Breast epithelium (tissue), 4 donors: ENCODE measurements around the gene LCE1C. TPM values are rescaled to one million over a fixed set of nuclear protein-coding genes. Genes with fewer than 3 reads are reported as not detected.

Experiments used
- DNase-seq, 2 donors: peaks; one replicate each; pipeline ENCODE4 v3.0.0-alpha.2; 2019; ENCODE audit warnings: low spot score in 2 of 2
- H3K27ac ChIP-seq, 2 donors: fragments of 200-600 bp; sonication (generic) in 1 of 2; one replicate each; pipeline ENCODE4 v1.5.1; 2016 to 2019; ENCODE audit warnings: mild to moderate bottlenecking in 1 of 2
- H3K27me3 ChIP-seq, 2 donors: fragments of 200-600 bp; sonication (generic) in 1 of 2; one replicate each; pipeline versions ENCODE4 v1.5.1 to v1.6.0; 2017 to 2019; ENCODE audit warnings: control low read depth in 1 of 2, mild to moderate bottlenecking in 1 of 2
- H3K36me3 ChIP-seq: fragments of 200-600 bp; one replicate; pipeline ENCODE4 v1.5.1; 2019
- H3K4me1 ChIP-seq, 2 donors: fragments of 200-600 bp; sonication (generic); one replicate each; pipeline ENCODE4 v1.5.1; 2016 to 2019; ENCODE audit warnings: control low read depth in 1 of 2
- H3K4me3 ChIP-seq, 3 donors: fragments of 200-600 bp; sonication (generic); 1 replicate in 2 of 3; 2 replicates in 1 of 3; pipeline ENCODE4 v1.5.1; 2016 to 2019; ENCODE audit warnings: mild to moderate bottlenecking in 3 of 3, moderate library complexity in 2 of 3
- H3K9me3 ChIP-seq, 2 donors: fragments of 200-600 bp; sonication (generic) in 1 of 2; one replicate each; pipeline ENCODE4 v1.5.1; 2016 to 2019; ENCODE audit warnings: control low read depth in 1 of 2
- CTCF ChIP-seq, 3 donors: fragments of 450-650 bp; IDR thresholded peaks; one replicate each; pipeline ENCODE4 v1.5.1; 2016 to 2017; ENCODE audit warnings: antibody characterized with exemption in 3 of 3, mild to moderate bottlenecking in 3 of 3, moderate library complexity in 3 of 3
- POLR2A ChIP-seq: fragments of 450-650 bp; IDR thresholded peaks from one replicate; pipeline ENCODE4 v1.6.1; 2016; ENCODE audit warnings: antibody characterized with exemption, mild to moderate bottlenecking, moderate library complexity
- POLR2AphosphoS5 ChIP-seq, 3 donors: sonication (generic); formaldehyde crosslinking; IDR thresholded peaks; one replicate each; pipeline ENCODE4 v1.6.1; 2017; ENCODE audit warnings: antibody characterized with exemption in 3 of 3
- intact Hi-C: fragments of 100-400 bp; cut with DNase I; formaldehyde crosslinking; loops from one replicate; pipeline ENCODE4 v1.15.1; 2023; ENCODE audit warnings: low total_unique reads
- total RNA-seq, 3 donors: library from RNA; depleted of rRNA; stranded (reverse); fragments of >200 nt; gene quantifications; one replicate each; pipeline ENCODE4 v1.1.0, GENCODE V29; 2016

Gene LCE1C
- total RNA-seq, 3 donors from 2014 or later: not detected

- no peaks in the 10 kb centered on the region for H3K9me3 ChIP-seq
- intact Hi-C loops: no loop called here
Measured at GRCh38 chr1:152760551-152761190, 45.8 kb downstream of the LCE1C start.

GRCh38 chr1:152759453-152760173 is 46.8 kb downstream of the LCE1C start:
- TF ChIP-seq CTCF (IDR thresholded peaks at IDR 0.05) (no peak), POLR2AphosphoS5 (IDR thresholded peaks at IDR 0.05) (no peak), POLR2A (no peak)
- no peak overlapping the region for H3K27ac ChIP-seq
- peaks cover 0 to 3% of the 10 kb centered on the region in 2 donors for H3K27me3 ChIP-seq
- intact Hi-C loops: no loop called here
- H3K4me3 ChIP-seq: no peak overlapping the region
- H3K36me3 ChIP-seq: no peaks in the 10 kb centered on the region
- DNase-seq: no peak
- H3K4me1 ChIP-seq: no peaks in the 10 kb centered on the region
- H3K9me3 ChIP-seq: no peaks in the 10 kb centered on the region

More at GRCh38 chr1:152760551-152761190, 45.8 kb downstream of the LCE1C start:
- H3K4me1 ChIP-seq: no peaks in the 10 kb centered on the region
- no peak for DNase-seq
- H3K36me3 ChIP-seq: no peaks in the 10 kb centered on the region
- H3K27me3 ChIP-seq: no peaks in the 10 kb centered on the region
- no peak overlapping the region for H3K27ac ChIP-seq
- H3K4me3 ChIP-seq: no peak overlapping the region
- TF ChIP-seq CTCF (IDR thresholded peaks at IDR 0.05): no peak
- TF ChIP-seq POLR2AphosphoS5 (IDR thresholded peaks at IDR 0.05): no peak
- TF ChIP-seq POLR2A: no peak

GRCh38 chr1:152758636-152759035 is 47.8 kb downstream of the LCE1C start:
- H3K4me1 ChIP-seq: no peaks in the 10 kb centered on the region
- H3K9me3 ChIP-seq: no peaks in the 10 kb centered on the region
- no peak for DNase-seq
- H3K4me3 ChIP-seq: no peak overlapping the region
- TF ChIP-seq POLR2A: no peak
- no peak for TF ChIP-seq POLR2AphosphoS5 (IDR thresholded peaks at IDR 0.05)
- no peak for TF ChIP-seq CTCF (IDR thresholded peaks at IDR 0.05)
- peaks cover 0 to 3% of the 10 kb centered on the region in 2 donors for H3K27me3 ChIP-seq
- intact Hi-C loops: no loop called here
- H3K27ac ChIP-seq: no peak overlapping the region
- H3K36me3 ChIP-seq: no peaks in the 10 kb centered on the region

- Histone ChIP-seq H3K27ac (no peak within 1 kb of the TSS), H3K36me3 (no peaks in the 10 kb centered on the region), H3K4me3 (no peak within 1 kb of the TSS), H3K9me3 (no peaks in the 10 kb centered on the region), H3K4me1 (no peaks in the 10 kb centered on the region), H3K27me3 (peaks cover 0 to 3% of the 10 kb centered on the region in 2 donors)
- intact Hi-C loops: no loop called here
- no peak for DNase-seq
- TF ChIP-seq CTCF (IDR thresholded peaks at IDR 0.05) (no peak), POLR2AphosphoS5 (IDR thresholded peaks at IDR 0.05) (no peak), POLR2A (no peak)
Measured at GRCh38 chr1:152757747-152758146, 48.7 kb downstream of the LCE1C start, which contains the start of gene KPRP. Gene KPRP, plus strand, starts transcription at chr1:152758025. Its CDS starts 1,564 bp downstream, at chr1:152759589.

GRCh38 chr1:152756872-152757271 is 49.6 kb downstream of the LCE1C start:
- Histone ChIP-seq H3K27me3 (peaks cover 0 to 3% of the 10 kb centered on the region in 2 donors), H3K4me1 (no peaks in the 10 kb centered on the region), H3K36me3 (no peaks in the 10 kb centered on the region), H3K4me3 (no peak overlapping the region), H3K9me3 (no peaks in the 10 kb centered on the region), H3K27ac (no peak overlapping the region)
- TF ChIP-seq CTCF (IDR thresholded peaks at IDR 0.05) (no peak), POLR2AphosphoS5 (IDR thresholded peaks at IDR 0.05) (no peak), POLR2A (no peak)
- no peak for DNase-seq
- intact Hi-C loops: no loop called here
